ENCODE results near the gene RELN. TPM values are rescaled to one million over a fixed set of nuclear protein-coding genes. Genes with fewer than 3 reads are reported as not detected.
"Not testable (repeated sequence)": the region's sequence is repeated elsewhere in the genome, so short reads cannot be mapped to it uniquely, and the experiment has no call there.

The RELN gene
- total RNA-seq, 1 donor from 2014 or later, result not detected

DNA sequence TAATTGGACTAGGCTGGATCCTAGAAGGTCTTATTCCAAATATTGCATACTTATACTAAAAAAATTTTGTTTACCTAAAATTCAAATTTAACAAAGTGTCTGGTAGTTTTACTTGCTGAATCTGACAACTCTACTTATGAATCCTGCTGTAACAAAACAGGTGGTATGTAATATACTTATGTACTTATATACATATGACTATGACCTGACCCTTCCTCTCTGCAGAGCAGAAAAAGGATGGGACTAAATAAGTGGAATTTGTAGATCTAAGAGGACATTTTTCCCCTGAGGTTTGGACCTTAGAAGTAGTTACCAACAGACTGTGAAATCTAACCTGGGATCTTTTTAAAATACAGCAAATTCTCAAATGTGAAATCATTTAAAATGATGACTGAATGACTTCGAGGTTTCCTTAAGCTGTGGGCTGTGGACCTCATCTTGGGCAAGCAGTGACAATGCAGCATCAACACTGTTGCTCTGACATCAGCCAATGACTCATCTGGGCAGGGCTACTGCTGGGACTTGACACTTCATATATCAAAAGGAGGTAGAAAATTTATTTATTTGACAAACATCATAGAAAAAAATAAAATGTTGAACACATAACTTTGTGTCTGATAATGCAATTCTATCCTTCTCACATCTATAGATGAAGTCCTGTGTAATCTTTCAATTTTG is 73.6 kb downstream of the RELN start:
- DNase-seq (ENCODE audit: low spot score), result no peak
- TF ChIP-seq, protein P1, sequence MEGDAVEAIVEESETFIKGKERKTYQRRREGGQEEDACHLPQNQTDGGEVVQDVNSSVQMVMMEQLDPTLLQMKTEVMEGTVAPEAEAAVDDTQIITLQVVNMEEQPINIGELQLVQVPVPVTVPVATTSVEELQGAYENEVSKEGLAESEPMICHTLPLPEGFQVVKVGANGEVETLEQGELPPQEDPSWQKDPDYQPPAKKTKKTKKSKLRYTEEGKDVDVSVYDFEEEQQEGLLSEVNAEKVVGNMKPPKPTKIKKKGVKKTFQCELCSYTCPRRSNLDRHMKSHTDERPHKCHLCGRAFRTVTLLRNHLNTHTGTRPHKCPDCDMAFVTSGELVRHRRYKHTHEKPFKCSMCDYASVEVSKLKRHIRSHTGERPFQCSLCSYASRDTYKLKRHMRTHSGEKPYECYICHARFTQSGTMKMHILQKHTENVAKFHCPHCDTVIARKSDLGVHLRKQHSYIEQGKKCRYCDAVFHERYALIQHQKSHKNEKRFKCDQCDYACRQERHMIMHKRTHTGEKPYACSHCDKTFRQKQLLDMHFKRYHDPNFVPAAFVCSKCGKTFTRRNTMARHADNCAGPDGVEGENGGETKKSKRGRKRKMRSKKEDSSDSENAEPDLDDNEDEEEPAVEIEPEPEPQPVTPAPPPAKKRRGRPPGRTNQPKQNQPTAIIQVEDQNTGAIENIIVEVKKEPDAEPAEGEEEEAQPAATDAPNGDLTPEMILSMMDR (IDR thresholded peaks at IDR 0.05), result no peak
- no peak overlapping the region for H3K4me3 Mint-ChIP-seq (ENCODE audit: unreplicated experiment)

DNA sequence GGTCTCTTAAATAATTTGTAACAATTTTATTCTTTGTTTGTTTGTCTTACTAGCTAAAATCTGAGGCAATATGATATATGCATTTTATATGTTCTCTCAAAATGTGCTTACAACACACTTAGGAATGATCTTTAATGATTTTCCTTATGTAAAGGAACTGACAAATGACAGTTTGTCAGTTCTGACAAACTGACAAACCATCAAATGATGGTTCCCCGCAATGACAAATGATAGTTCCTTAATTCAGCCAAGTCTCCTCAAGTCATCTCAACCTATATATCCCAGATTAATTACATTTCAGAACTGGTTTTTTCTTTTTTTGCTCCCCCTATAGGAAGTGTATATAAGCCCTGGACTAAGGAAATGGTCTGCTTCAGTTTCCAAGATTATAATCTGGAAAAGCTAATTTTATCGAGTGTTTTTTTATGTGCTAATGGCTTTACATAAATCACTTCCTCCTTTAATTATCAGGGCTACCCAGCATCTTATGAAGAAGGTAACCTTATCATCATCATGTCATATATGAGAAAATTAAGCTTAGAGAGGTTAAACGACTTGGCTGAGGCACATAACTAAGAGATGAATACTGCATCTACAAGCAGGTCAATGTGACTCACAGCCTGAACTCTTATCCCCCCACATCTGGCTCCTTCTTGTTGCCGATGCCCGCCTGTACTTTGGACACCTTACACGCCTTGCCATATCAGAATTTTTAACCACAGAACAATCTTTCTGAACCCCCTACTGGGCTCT is 75.1 kb downstream of the RELN start:
- Mint-ChIP-seq H3K9me3 (ENCODE audit: low read depth) (no peaks in the 10 kb centered on the region), H3K36me3 (ENCODE audit: low read depth) (no peaks in the 10 kb centered on the region), H3K27me3 (ENCODE audit: low read depth) (peaks cover 11% of the 10 kb centered on the region), H3K27ac (ENCODE audit: unreplicated experiment) (no peak overlapping the region), H3K4me3 (ENCODE audit: unreplicated experiment) (no peak overlapping the region), H3K4me1 (ENCODE audit: low read depth) (no peaks in the 10 kb centered on the region)
- TF ChIP-seq, protein P1 (IDR thresholded peaks at IDR 0.05), result no peak
- no peak for DNase-seq (ENCODE audit: low spot score)

More for the DNA sequence above, 73.6 kb downstream of the RELN start:
- Mint-ChIP-seq H3K36me3 (ENCODE audit: low read depth) (no peaks in the 10 kb centered on the region), H3K27me3 (ENCODE audit: low read depth) (peaks cover 14% of the 10 kb centered on the region), H3K4me1 (ENCODE audit: low read depth) (no peaks in the 10 kb centered on the region), H3K27ac (ENCODE audit: unreplicated experiment) (no peak overlapping the region), H3K9me3 (ENCODE audit: low read depth) (no peaks in the 10 kb centered on the region)

DNA sequence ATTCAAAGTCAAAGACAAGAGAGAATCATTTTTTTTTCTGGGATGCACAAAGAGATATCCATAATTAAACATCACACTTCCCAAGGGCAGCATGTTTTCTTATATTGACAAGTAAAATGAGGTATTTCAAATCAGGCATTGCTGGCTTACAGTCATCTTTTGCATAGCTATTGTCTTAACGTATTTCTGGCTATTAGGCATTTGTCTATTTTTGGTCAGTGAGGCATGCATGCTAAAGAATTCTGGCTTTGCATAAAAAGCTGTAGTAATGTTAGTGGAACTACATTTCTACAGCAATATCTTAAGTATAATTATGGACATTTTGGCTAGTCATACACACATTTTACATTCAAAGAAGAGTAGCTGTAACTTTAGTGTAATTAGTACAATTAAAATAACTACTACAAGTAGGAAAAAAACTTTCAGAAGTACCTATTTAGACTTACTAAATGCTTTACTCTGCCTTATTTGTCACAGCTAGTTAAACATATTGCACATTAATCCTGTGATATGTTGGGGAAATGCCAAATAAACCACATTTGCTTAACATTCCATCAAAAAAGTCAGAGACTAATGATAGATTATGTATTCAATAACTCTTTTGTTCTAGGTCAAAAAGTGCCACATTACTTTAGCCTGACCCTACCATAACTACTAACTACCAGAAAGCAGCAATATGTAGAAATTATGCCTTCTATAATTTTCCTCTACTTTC is 76.4 kb downstream of the RELN start:
- Mint-ChIP-seq H3K4me3 (ENCODE audit: unreplicated experiment) (no peak overlapping the region), H3K4me1 (ENCODE audit: low read depth) (no peaks in the 10 kb centered on the region), H3K27me3 (ENCODE audit: low read depth) (peaks cover 10% of the 10 kb centered on the region), H3K9me3 (ENCODE audit: low read depth) (no peaks in the 10 kb centered on the region), H3K36me3 (ENCODE audit: low read depth) (no peaks in the 10 kb centered on the region), H3K27ac (ENCODE audit: unreplicated experiment) (no peak overlapping the region)
- DNase-seq (ENCODE audit: low spot score), result no peak
- TF ChIP-seq, protein P1 (IDR thresholded peaks at IDR 0.05), result no peak

DNA sequence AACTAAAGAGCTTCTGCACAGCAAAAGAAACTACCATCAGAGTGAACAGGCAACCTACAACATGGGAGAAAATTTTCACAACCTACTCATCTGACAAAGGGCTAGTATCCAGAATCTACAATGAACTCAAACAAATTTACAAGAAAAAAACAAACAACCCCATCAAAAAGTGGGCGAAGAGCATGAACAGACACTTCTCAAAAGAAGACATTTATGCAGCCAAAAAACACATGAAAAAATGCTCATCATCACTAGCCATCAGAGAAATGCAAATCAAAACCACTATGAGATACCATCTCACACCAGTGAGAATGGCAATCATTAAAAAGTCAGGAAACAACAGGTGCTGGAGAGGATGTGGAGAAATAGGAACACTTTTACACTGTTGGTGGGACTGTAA is 78.4 kb downstream of the RELN start:
- not testable (repeated sequence) for H3K27me3 Mint-ChIP-seq (ENCODE audit: low read depth); H3K27ac Mint-ChIP-seq (ENCODE audit: unreplicated experiment); H3K4me1 Mint-ChIP-seq (ENCODE audit: low read depth); H3K9me3 Mint-ChIP-seq (ENCODE audit: low read depth); H3K36me3 Mint-ChIP-seq (ENCODE audit: low read depth); DNase-seq (ENCODE audit: low spot score); H3K4me3 Mint-ChIP-seq (ENCODE audit: unreplicated experiment)

DNA sequence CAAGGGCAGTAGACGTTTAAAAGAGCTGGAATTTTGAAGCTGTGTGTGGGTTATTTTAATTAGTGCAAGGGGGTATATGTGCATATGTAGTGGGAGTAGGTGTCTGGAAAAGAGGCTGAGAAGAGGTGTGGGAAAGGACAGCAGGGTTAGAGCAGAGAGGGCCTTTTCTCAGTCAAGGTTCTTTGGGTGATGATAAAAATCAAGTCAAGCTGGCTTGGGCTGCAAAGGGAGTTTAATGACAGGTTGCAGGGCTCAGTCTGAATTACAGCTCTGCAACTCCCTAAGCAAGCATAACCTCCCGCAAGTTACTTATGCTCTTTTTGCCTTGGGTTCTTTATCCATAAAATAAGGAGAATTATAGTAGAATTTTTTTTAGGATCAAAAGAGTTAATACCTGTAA is 83.5 kb downstream of the RELN start:
- TF ChIP-seq, protein P1 (IDR thresholded peaks at IDR 0.05), result no peak
- Mint-ChIP-seq H3K4me1 (ENCODE audit: low read depth) (peaks cover 5% of the 10 kb centered on the region), H3K9me3 (ENCODE audit: low read depth) (no peaks in the 10 kb centered on the region), H3K4me3 (ENCODE audit: unreplicated experiment) (no peak overlapping the region), H3K27ac (ENCODE audit: unreplicated experiment) (no peak overlapping the region), H3K36me3 (ENCODE audit: low read depth) (no peaks in the 10 kb centered on the region), H3K27me3 (ENCODE audit: low read depth) (peaks cover 7% of the 10 kb centered on the region)
- no peak for DNase-seq (ENCODE audit: low spot score)

Measured in chondrocyte (in vitro differentiated cells).